ENCODE data around the gene KCNA5. TPM values are rescaled to one million over a fixed set of nuclear protein-coding genes. Genes with fewer than 3 reads are reported as not detected.

The KCNA5 gene
- total RNA-seq: 5.1 TPM in 2 replicates
- polyA plus RNA-seq: 1.4 and 5.4 TPM in 2 replicates

- Histone ChIP-seq H3K4me1 (ENCODE audit: low read depth) (peaks cover 14% of the 10 kb centered on the region), H3K36me3 (no peaks in the 10 kb centered on the region), H3K27ac (no peak within 1 kb of the TSS), H3K4me3 (peak within 1 kb of the TSS; percentile 21), H3K9me3 (ENCODE audit: low read depth) (no peaks in the 10 kb centered on the region), H3K27me3 (peaks cover 31% of the 10 kb centered on the region)
- DNase-seq (ENCODE audit: low read depth in 1 of 2, low spot score in 1 of 2): peak; percentile 3 to 62
- TF ChIP-seq CTCF (IDR thresholded peaks at IDR 0.05; ENCODE audit: low read depth, low read length): no peak
Observed at GRCh38 chr12:5043589-5044419, at the start of gene KCNA5. TSS of gene KCNA5 (plus strand) at chr12:5043879. CDS start at chr12:5044148, 269 bp downstream.

DNA sequence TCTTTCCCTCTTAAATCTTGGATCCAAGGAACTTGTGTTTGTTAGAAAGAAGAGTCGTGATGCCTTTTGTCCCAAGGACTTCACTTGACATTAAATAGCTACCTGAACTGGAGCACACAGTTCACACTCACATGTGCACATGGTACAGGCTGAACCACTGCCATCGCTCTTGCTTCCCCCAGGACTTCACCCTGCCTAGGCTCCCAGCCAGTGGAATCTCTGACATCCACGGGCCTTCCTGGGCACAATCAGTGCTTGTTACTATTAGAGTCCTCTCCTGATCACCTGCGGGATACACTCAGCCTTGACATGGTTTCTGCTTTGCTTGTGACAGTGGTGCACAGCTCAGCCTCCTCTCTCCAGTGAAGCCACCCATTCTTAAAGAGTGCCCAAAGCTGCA is 49.1 kb upstream of the KCNA5 start:
- DNase-seq (ENCODE audit: low read depth in 1 of 2, low spot score in 1 of 2): no peak
- no peak for TF ChIP-seq CTCF (IDR thresholded peaks at IDR 0.05; ENCODE audit: low read depth, low read length)
- no peaks in the 10 kb centered on the region for H3K36me3 ChIP-seq
- H3K27me3 ChIP-seq: peaks cover 24% of the 10 kb centered on the region
- H3K9me3 ChIP-seq (ENCODE audit: low read depth): no peaks in the 10 kb centered on the region
- no peak overlapping the region for H3K27ac ChIP-seq
- H3K4me1 ChIP-seq (ENCODE audit: low read depth): no peaks in the 10 kb centered on the region
- H3K4me3 ChIP-seq: no peak overlapping the region

DNA sequence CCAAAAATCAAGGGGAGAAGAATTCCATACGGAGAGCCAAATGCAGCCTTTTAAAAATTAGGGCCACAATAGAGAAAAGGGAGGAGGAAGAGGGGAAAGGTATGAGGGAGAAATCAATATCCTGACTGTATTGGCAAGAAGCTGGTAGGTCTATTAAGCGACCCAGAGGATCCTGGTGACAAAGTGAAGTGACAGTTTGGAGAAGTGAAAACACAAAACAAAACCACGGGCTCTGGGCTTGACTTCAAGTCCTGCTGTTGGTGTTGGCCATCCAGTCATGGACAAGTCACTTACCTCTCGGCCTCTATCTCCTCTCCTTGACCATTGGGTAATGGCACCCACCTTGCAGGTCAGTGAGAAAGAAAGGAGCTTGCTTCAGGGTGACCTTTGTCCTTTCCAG is 47.0 kb upstream of the KCNA5 start:
- no peak for TF ChIP-seq CTCF (IDR thresholded peaks at IDR 0.05; ENCODE audit: low read depth, low read length)

DNA sequence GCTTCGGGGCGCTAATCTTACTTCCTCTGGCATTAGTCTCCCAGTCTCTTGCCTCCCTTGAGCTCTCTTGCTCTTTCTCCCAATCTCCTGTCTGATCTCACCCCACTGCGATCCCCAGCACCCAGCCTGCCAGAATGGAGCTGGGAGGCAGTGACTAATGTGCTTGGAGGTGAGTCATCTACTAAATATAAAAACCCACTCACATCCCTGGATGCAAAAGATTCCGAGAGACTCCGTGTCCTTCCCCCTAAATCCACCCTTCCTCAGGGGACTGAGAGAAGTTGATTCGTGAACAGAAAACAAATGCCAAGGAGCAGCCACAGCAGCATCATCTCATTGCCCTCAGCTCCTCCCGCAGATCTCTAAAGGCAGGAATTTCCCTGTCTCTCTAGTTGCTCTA is 45.7 kb upstream of the KCNA5 start:
- H3K4me1 ChIP-seq (ENCODE audit: low read depth): no peaks in the 10 kb centered on the region
- no peaks in the 10 kb centered on the region for H3K36me3 ChIP-seq
- no peak overlapping the region for H3K4me3 ChIP-seq
- peak in 1 of 2 donors; percentile 72 for DNase-seq (ENCODE audit: low read depth in 1 of 2, low spot score in 1 of 2)
- no peak for TF ChIP-seq CTCF (IDR thresholded peaks at IDR 0.05; ENCODE audit: low read depth, low read length)
- H3K27me3 ChIP-seq: peaks cover 19% of the 10 kb centered on the region
- no peak overlapping the region for H3K27ac ChIP-seq
- H3K9me3 ChIP-seq (ENCODE audit: low read depth): no peaks in the 10 kb centered on the region

More for the DNA sequence above, 47.0 kb upstream of the KCNA5 start:
- no peak for DNase-seq (ENCODE audit: low read depth in 1 of 2, low spot score in 1 of 2)
- Histone ChIP-seq H3K36me3 (no peaks in the 10 kb centered on the region), H3K9me3 (ENCODE audit: low read depth) (no peaks in the 10 kb centered on the region), H3K4me3 (no peak overlapping the region), H3K27ac (no peak overlapping the region), H3K27me3 (peaks cover 24% of the 10 kb centered on the region), H3K4me1 (ENCODE audit: low read depth) (no peaks in the 10 kb centered on the region)

DNA sequence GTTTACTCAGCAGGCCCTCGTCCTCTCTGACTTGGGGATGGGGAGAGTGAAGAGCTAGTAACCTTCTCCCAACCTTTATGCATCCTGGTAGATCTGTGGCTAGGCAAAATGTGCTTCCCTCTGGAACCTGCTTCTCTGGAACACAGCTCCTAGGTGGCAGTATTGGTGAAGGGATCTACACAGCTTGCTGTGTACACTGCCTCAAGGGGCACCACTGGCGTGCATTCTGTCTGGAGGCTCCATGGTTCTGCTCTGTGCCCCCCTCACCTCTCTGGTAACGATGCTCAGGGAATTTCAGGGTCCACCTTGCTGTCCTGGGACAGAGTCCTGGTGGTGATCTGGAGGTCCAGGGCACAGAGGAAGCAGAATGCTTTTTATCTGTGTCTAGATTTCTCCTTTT is 43.5 kb upstream of the KCNA5 start:
- DNase-seq (ENCODE audit: low read depth in 1 of 2, low spot score in 1 of 2): no peak
- Histone ChIP-seq H3K27ac (no peak overlapping the region), H3K4me3 (no peak overlapping the region), H3K4me1 (ENCODE audit: low read depth) (no peaks in the 10 kb centered on the region), H3K36me3 (no peaks in the 10 kb centered on the region), H3K9me3 (ENCODE audit: low read depth) (no peaks in the 10 kb centered on the region), H3K27me3 (peaks cover 10% of the 10 kb centered on the region)
- TF ChIP-seq CTCF (IDR thresholded peaks at IDR 0.05; ENCODE audit: low read depth, low read length): no peak
